Activated CD4-positive, alpha-beta memory T cell treated with anti-CD3 and anti-CD28 coated beads, Interleukin-2, amount 10 ng/mL, durations not matched to agents 7 days and 5 days (primary cell): ENCODE results near the gene SNIP1. TPM values are rescaled to one million over a fixed set of nuclear protein-coding genes. Genes with fewer than 3 reads are reported as not detected.

Source experiments
- CTCF ChIA-PET: fragments of 350-600 bp; sonication (Branson Sonifier 250); formaldehyde crosslinking; loops from one replicate; lab custom pipeline; 2021; ENCODE audit warnings: antibody characterized with exemption, inconsistent platforms; lab: Charles Lee
- POLR2A ChIA-PET: fragments of 350-600 bp; sonication (Branson Sonifier 250); formaldehyde crosslinking; loops from one replicate; lab custom pipeline; 2021; ENCODE audit warnings: antibody characterized with exemption; lab: Charles Lee
- DNase-seq: peaks from one replicate; pipeline ENCODE4 v3.0.0-alpha.2; 2020
- H3K27ac Mint-ChIP-seq: one replicate; pipeline ENCODE4 v1.8.0; 2021; ENCODE audit warnings: mild to moderate bottlenecking, mixed read lengths
- H3K27me3 Mint-ChIP-seq: one replicate; pipeline ENCODE4 v1.8.0; 2021; ENCODE audit warnings: mixed read lengths
- H3K36me3 Mint-ChIP-seq: one replicate; pipeline ENCODE4 v1.8.0; 2021; ENCODE audit warnings: low read depth, mixed read lengths
- H3K4me1 Mint-ChIP-seq: one replicate; pipeline ENCODE4 v1.8.0; 2021; ENCODE audit warnings: mixed read lengths
- H3K4me3 Mint-ChIP-seq: one replicate; pipeline ENCODE4 v1.8.0; 2021; ENCODE audit warnings: mild to moderate bottlenecking, mixed read lengths
- H3K9me3 Mint-ChIP-seq: one replicate; pipeline ENCODE4 v1.8.0; 2021; ENCODE audit warnings: mixed read lengths
- total RNA-seq, 2 experiments: library from RNA; stranded (reverse); gene quantifications; one replicate each; pipeline ENCODE4 v1.2.3, GENCODE V29; 2021

Gene SNIP1
- total RNA-seq, 2 experiments from 2014 or later = 24.2 to 25.9 TPM

- Mint-ChIP-seq H3K36me3 (peaks cover 27% of the 10 kb centered on the region), H3K27ac (no peak overlapping the region), H3K27me3 (no peaks in the 10 kb centered on the region), H3K4me3 (no peak overlapping the region), H3K9me3 (no peaks in the 10 kb centered on the region), H3K4me1 (peaks cover 4% of the 10 kb centered on the region)
- ChIA-PET CTCF (interaction anchor here (1.2 to 2.2 kb wide), 5 partner anchors 10 to 15 kb away, joined by 3 to 15 read pairs (median 4); partner anchors contain the start of gene MEAF6), POLR2A (interaction anchor here (1.0 kb wide), 1 partner anchor 21 kb away, joined by 3 read pairs; no protein-coding TSS in a partner anchor)
- DNase-seq = no peak
These were observed 55.0 kb downstream of the SNIP1 start for GRCh38 chr1:37498872-37499617.

DNA sequence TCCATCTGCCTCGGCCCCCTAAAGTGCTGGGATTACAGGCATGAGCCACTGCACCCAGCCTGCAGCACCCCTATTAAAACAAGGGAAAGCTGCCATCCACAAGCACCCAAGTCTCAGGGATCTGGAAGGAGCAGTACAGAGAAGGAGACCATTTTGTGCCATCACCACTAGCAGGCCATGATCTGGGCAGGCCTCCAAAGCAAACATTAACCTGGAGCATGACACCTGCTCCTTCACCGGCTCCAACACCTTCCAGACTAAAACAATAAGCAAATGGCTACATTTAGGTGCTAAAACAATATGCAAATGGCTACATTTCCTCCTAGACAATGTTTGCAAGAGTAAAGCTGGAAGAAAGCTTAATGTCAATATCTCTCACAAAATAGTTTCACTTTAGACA, 56.3 kb downstream of the SNIP1 start:
- H3K4me3 Mint-ChIP-seq = no peak overlapping the region
- H3K27me3 Mint-ChIP-seq = no peaks in the 10 kb centered on the region
- ChIA-PET CTCF (interaction anchor here (1.2 kb wide), 1 partner anchor 10 kb away, joined by 4 read pairs; no protein-coding TSS in a partner anchor), POLR2A (interaction anchor here (0.9 to 1.0 kb wide), 2 partner anchors 16 to 19 kb away, joined by 3 read pairs; no protein-coding TSS in a partner anchor)
- DNase-seq = no peak
- H3K36me3 Mint-ChIP-seq = peaks cover 37% of the 10 kb centered on the region
- no peaks in the 10 kb centered on the region for H3K9me3 Mint-ChIP-seq
- peaks cover 15% of the 10 kb centered on the region for H3K4me1 Mint-ChIP-seq
- no peak overlapping the region for H3K27ac Mint-ChIP-seq

DNA sequence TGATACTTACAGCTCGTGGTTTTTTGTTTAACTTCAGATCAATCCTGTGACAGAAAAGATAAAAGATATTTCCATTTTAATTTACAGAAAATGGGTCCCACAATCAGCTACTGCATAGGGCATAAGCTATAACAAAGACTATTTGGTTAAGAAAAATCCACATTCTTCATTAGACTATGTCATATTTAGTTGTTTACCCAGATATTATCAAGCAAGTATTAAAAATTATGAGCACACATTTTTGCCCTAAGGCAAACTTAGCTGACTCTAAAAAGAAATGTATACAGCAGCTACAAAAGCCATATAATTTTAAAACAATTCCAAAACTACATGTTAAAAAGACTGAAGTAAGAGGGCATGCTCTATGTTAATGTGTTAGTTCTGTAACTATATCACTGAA, 58.2 kb downstream of the SNIP1 start:
- CTCF ChIA-PET = interaction anchor here (0.8 to 3.8 kb wide), 4 partner anchors 9 to 186 kb away, joined by 3 to 27 read pairs (median 14); partner anchors contain the start of gene MEAF6

GRCh38 chr1:37493336-37494098, 60.6 kb downstream of the SNIP1 start:
- H3K27ac Mint-ChIP-seq = peak overlapping the region; percentile 67
- peaks cover 19% of the 10 kb centered on the region for H3K4me1 Mint-ChIP-seq
- CTCF ChIA-PET = interaction anchor here (0.8 to 3.8 kb wide), 4 partner anchors 9 to 70 kb away, joined by 3 to 27 read pairs (median 4); partner anchors contain the start of gene MEAF6
- POLR2A ChIA-PET = interaction anchor here (0.7 to 3.9 kb wide), 4 partner anchors 14 to 21 kb away, joined by 3 to 14 read pairs (median 8); partner anchors contain the start of gene MEAF6
- H3K27me3 Mint-ChIP-seq = no peaks in the 10 kb centered on the region
- H3K9me3 Mint-ChIP-seq = no peaks in the 10 kb centered on the region
- no peak for DNase-seq
- peaks cover 29% of the 10 kb centered on the region for H3K36me3 Mint-ChIP-seq
- H3K4me3 Mint-ChIP-seq = no peak overlapping the region

More for the DNA sequence above, 58.2 kb downstream of the SNIP1 start:
- Mint-ChIP-seq H3K27me3 (no peaks in the 10 kb centered on the region), H3K4me3 (no peak overlapping the region), H3K36me3 (peaks cover 34% of the 10 kb centered on the region), H3K27ac (no peak overlapping the region), H3K4me1 (peaks cover 19% of the 10 kb centered on the region), H3K9me3 (no peaks in the 10 kb centered on the region)
- POLR2A ChIA-PET = interaction anchor here (0.7 to 3.9 kb wide), 5 partner anchors 9 to 22 kb away, joined by 3 to 14 read pairs (median 4); partner anchors contain the start of gene MEAF6
- no peak for DNase-seq

- ChIA-PET CTCF (interaction anchor here (0.7 to 4.4 kb wide), 25 partner anchors 8 to 202 kb away, joined by 3 to 135 read pairs (median 6); partner anchors contain the start of genes MEAF6, SNIP1 and ZC3H12A), POLR2A (interaction anchor here (0.9 to 7.5 kb wide), 11 partner anchors 9 to 205 kb away, joined by 3 to 99 read pairs (median 5); partner anchors contain the start of genes CDCA8, MEAF6, SNIP1 and ZC3H12A)
- no peak overlapping the region for H3K4me3 Mint-ChIP-seq
- no peak for DNase-seq
- H3K27me3 Mint-ChIP-seq = no peaks in the 10 kb centered on the region
- peaks cover 26% of the 10 kb centered on the region for H3K36me3 Mint-ChIP-seq
- H3K9me3 Mint-ChIP-seq = no peaks in the 10 kb centered on the region
- peaks cover 12% of the 10 kb centered on the region for H3K4me1 Mint-ChIP-seq
- peak overlapping the region; percentile 50 for H3K27ac Mint-ChIP-seq
These were observed 66.5 kb downstream of the SNIP1 start for GRCh38 chr1:37487619-37487984.

GRCh38 chr1:37486680-37487618, 67.1 kb downstream of the SNIP1 start:
- Mint-ChIP-seq H3K4me3 (no peak overlapping the region), H3K27me3 (no peaks in the 10 kb centered on the region), H3K36me3 (peaks cover 31% of the 10 kb centered on the region), H3K4me1 (peaks cover 15% of the 10 kb centered on the region), H3K9me3 (no peaks in the 10 kb centered on the region), H3K27ac (peak overlapping the region; percentile 50)
- POLR2A ChIA-PET = interaction anchor here (0.9 to 7.5 kb wide), 13 partner anchors 8 to 206 kb away, joined by 3 to 99 read pairs (median 4); partner anchors contain the start of genes CDCA8, MEAF6, SNIP1 and ZC3H12A
- peak; percentile 77 for DNase-seq
- CTCF ChIA-PET = interaction anchor here (0.7 to 4.4 kb wide), 28 partner anchors 9 to 1065 kb away, joined by 3 to 135 read pairs (median 6); partner anchors contain the start of genes MEAF6, SNIP1 and ZC3H12A

DNA sequence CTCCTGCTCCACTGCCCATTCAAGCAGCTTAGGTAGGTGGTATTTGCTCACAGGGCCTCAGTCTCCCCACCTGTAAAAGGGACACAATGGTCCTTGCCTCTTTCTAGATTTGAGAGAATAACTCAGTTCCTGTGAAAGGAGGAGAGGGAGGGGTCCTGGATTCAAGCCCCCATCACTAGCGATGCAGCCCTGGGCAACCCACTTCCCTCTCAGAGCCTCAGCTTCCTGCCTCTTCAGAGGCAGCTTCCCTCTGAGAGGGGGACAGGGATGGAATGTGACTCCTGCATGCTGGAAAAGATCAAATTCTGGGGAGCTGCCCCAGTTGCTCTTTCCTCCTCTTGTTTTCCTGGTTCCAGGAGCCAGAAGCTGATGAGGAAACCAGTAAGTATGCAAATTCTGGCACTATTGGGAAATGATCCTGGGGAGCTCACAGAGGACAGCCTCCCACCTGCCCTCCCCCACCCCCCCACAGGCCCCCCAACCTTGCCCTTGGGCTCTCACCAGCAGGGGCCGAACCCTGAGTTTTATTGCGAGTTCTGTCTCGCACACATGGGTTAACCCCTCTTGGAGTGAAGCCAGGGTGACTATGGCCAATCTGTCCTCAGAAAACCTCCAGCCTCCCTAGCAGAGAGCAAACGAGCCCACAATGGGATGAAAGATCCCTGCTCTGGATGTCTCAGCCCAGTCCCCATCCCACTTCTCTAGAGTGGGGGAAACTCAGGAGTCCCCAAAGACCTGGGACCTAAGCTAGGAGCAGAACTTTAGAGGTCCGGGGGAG, 68.0 kb downstream of the SNIP1 start:
- Mint-ChIP-seq H3K9me3 (no peaks in the 10 kb centered on the region), H3K36me3 (peaks cover 38% of the 10 kb centered on the region), H3K27ac (no peak overlapping the region), H3K4me1 (peaks cover 23% of the 10 kb centered on the region), H3K4me3 (no peak overlapping the region), H3K27me3 (no peaks in the 10 kb centered on the region)
- DNase-seq = no peak
- CTCF ChIA-PET = interaction anchor here (0.7 to 4.4 kb wide), 16 partner anchors 9 to 1066 kb away, joined by 3 to 135 read pairs (median 15); partner anchors contain the start of genes MEAF6 and ZC3H12A
- POLR2A ChIA-PET = interaction anchor here (1.4 to 7.5 kb wide), 9 partner anchors 7 to 207 kb away, joined by 4 to 99 read pairs (median 6); partner anchors contain the start of genes CDCA8, MEAF6 and ZC3H12A

Other genes starting within 250 kb of the SNIP1 start
- gene ZC3H12A, start 79.7 kb downstream of the SNIP1 start, total RNA-seq = 10 to 100 TPM; 29.9 to 31.1 TPM
- gene MEAF6, start 39.5 kb downstream of the SNIP1 start, total RNA-seq = 10 to 100 TPM; 63.7 to 64.2 TPM
- under 1 TPM; 0.13 to 0.18 TPM for gene DNALI1, start 2.6 kb upstream of the SNIP1 start, total RNA-seq
- 10 to 100 TPM; 50.6 to 52.8 TPM for gene GNL2, start 41.6 kb upstream of the SNIP1 start, total RNA-seq
- gene RSPO1, start 80.6 kb upstream of the SNIP1 start, total RNA-seq = not detected
- gene CDCA8, start 138.2 kb upstream of the SNIP1 start, total RNA-seq = 10 to 100 TPM; 73.5 to 73.6 TPM
- not detected for gene EPHA10, start 210.8 kb upstream of the SNIP1 start, total RNA-seq
- gene MANEAL, start 239.6 kb upstream of the SNIP1 start, total RNA-seq = 1 to 10 TPM; 1.7 to 1.8 TPM